Measurements from ENCODE around the gene PLPP4.
"Not testable (repeated sequence)": the region's sequence is repeated elsewhere in the genome, so short reads cannot be mapped to it uniquely, and the experiment has no call there.

The PLPP4 gene

GRCh38 chr10:120492346-120492745 is 35.3 kb downstream of the PLPP4 start:
- no peak for DNase-seq

DNA sequence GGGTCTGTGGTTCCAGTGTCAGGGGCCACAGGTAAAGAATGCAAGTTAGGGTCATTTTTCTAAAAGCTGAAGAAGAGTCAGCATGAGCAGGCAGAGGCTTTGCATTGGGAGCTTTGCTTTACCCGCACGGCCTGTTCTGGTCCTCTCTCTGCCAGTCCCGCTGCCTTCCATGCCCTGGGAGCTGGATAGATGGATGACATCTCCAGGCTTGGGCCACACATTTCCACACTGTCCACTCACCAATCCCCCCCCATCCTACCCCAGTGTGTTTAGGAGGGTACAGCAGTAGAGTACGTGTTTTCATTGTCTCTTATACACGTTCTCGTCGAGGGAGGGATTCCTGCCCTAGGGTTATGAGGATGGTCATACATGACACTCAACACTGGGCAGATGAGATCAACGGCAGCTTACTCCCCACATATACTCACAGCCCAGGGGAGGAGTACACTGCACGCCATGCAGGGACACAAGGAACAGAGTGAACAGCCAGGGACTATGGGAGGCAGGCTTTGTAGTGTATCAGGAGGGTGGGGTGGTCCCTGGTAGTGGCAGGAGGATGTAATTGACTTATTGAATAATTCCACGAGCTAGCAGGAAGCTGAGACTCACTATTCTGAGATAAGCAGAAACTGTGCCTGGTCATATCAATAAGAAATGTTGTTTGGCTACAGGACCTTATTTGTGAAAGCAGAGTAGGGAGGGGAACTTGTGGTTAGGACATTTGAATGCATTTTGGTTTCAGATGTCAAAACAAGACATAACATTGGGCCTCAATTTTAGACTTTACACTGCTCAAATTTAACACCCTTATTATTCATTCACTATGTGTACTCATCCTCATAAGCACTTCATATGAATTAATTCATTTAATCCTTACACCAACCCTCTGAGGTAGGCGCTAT is 36.6 kb downstream of the PLPP4 start:
- DNase-seq: no peak

- DNase-seq: no peak
Measured at GRCh38 chr10:120494313-120494710, 37.3 kb downstream of the PLPP4 start.

- DNase-seq: no peak
Measured at GRCh38 chr10:120495226-120496009, 38.4 kb downstream of the PLPP4 start.

- no peak for DNase-seq
Measured at GRCh38 chr10:120499883-120500282, 42.9 kb downstream of the PLPP4 start.

DNA sequence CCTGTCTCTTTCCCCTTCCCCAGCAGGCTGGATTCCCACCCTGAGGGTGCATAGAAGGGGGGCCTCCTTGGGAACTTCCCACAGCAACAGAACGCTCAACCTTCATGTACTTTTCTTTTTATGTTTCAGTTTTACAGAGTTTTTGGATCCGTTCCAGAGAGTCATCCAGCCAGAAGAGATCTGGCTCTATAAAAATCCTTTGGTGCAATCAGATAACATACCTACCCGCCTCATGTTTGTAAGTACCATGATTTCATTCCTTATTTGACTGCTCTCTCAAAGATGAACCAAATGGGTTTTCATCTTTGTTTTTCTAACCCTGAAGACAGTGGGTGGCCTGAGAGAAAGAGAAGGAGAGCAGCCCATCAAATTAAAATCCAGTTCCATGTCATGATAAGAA is 46.7 kb downstream of the PLPP4 start:
- DNase-seq: no peak

GRCh38 chr10:120504227-120504626 is 47.2 kb downstream of the PLPP4 start:
- not testable (repeated sequence) for DNase-seq

DNA sequence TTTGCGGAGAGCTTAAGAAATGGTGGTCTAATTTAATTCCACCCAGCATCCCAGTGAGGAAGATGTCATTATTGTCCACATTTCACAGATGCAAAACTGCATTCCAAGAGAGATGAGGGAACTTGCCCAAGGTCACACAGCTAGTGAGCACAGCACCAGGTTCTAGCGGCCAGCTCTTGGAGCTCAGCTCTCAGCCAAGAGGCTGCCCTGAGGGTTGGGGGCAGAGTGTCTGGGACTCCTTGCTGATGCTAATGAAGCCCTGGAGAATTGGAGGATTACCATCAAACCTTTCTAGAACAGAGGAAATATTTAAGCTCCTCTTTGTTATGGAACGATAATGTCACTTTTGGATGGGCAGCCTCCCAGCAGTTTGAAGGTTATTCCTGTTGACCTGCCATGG is 48.0 kb downstream of the PLPP4 start:
- no peak for DNase-seq

- DNase-seq: no peak
Measured at GRCh38 chr10:120505866-120506265, 48.8 kb downstream of the PLPP4 start.

GRCh38 chr10:120506674-120507073 is 49.6 kb downstream of the PLPP4 start:
- DNase-seq: no peak

DNA sequence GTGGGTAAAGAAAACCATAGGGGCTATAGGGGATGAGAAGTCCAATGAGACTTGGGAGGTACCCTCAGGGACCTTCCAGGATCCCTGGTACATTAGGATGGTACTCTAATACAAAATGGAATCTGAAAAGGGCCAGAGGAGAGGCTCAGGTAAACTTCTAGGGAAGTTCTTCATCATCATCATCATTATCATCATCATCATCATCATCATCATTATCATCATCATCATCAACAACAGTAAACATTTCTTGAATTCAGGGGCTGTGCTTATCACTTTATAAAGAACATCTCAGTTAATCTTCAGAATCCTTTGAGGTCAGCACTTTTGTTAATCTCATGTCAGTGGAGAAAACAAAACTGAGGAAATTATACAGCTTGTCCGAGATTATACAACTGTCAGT is 50.1 kb downstream of the PLPP4 start:
- no peak for DNase-seq

GRCh38 chr10:120507651-120508050 is 50.6 kb downstream of the PLPP4 start:
- DNase-seq: no peak

- no peak for DNase-seq
Measured at GRCh38 chr10:120508393-120508792, 51.4 kb downstream of the PLPP4 start.

GRCh38 chr10:120508966-120509365 is 51.9 kb downstream of the PLPP4 start:
- no peak for DNase-seq

DNA sequence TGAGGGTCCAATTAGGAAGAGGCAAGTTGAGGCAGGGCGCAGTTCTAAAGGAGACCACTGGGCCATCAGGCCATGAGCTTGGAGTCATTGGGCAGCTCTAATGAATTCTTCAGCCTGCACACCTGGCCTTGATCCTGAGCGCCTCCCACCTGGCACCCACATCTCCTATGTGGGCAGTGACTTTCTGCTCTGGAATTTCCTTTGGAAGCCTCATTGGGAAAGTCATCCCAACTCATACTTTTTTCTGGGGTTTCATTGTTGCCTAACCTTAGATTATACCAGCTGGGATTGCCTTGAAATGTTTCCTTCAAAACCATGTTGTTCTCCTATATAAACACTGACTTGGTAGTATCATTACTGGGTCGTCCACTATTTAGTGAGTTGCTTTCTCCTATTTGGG is 54.1 kb downstream of the PLPP4 start:
- no peak for DNase-seq

DNA sequence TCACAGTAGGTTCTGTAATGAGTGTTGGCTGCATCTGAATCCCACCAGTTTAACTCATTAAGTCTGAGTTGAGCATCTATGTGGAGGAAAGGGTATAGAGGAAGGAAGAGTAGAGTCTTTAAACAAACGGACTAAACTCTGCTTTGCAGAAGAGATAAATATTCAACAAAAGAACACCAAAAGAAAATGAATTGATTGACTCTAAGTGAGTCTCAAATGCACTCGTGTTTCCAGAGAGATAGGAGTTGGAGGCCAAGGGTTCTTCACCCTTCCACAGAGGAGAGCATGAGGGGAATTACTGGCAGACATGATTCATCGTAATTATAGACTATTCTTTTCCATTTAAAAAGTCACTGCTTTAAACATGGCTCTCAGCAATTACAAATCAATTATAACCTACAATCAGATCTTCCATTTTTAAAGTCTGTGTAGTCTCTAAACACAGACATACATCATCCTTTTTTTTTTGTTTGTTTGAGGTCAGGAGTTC is 56.3 kb downstream of the PLPP4 start:
- no peak for DNase-seq

DNA sequence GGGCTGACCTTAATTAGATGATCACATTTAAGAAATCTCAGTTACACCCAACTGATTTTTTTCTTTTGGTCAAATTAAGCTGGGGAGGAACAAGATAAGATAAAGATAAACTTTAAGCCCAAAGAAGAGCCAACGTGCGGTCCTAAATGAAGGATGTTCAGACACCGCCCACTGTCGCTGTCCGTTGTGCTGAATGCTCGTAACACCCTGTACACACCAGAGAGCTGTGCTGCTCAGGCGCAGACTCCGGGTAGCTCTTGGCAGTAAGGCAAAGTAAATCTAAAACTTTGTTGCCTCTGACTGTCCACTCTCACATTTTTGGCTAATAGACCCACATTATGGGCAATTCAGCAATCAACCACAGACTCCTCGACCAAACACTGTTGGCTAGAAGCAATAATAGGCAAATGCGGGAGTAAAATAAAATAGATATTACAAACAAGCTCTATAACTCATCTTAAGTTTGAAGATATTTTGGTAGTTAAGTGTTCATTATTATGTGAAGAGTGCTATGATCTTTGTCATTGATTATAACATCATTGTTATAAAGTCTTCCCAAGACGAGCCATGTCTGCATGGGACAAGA is 57.1 kb downstream of the PLPP4 start:
- DNase-seq: no peak

- DNase-seq: no peak
Measured at GRCh38 chr10:120514959-120515358, 57.9 kb downstream of the PLPP4 start.

DNA sequence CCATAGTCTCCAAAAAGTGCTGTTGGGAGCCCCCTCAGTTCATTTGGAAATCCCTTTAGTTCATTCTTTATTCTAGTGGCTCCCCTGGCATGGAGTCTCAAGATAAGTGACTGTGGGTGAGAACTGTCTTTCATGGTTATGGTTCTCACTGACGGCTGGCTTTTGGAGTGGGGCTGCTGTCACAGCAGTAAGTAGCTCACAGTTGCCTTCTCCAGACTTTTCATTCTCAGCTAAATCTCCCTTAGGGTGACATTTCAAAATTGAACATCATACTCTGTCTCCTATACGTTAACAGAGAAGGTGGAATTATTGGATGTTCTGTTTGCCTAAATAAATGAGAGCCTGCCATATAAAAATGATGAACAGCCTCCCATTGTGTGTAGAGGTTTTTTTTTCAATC is 58.7 kb downstream of the PLPP4 start:
- DNase-seq: no peak

DNA sequence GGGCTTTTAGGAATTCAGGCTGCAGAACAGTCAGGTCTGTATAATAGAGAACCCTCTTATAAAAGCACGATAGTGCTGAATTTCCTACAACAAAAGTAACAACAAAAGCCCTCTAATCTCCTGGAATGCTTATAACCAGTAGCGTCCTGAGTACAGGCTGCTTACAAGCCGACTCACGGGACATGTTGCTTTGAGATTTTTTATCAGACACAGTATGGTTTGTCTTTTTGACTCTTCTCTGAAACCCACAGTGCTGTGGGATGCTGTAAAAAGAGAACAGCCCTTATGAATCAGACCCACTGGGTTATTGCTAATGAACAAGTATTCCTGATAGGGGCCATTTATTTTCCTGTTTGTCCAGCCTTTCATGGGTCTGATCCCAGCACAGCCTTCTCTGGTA is 59.4 kb downstream of the PLPP4 start:
- DNase-seq: no peak

GRCh38 chr10:120517196-120517595 is 60.2 kb downstream of the PLPP4 start:
- DNase-seq: no peak

- no peak for DNase-seq
Measured at GRCh38 chr10:120517881-120518484, 61.0 kb downstream of the PLPP4 start.

DNA sequence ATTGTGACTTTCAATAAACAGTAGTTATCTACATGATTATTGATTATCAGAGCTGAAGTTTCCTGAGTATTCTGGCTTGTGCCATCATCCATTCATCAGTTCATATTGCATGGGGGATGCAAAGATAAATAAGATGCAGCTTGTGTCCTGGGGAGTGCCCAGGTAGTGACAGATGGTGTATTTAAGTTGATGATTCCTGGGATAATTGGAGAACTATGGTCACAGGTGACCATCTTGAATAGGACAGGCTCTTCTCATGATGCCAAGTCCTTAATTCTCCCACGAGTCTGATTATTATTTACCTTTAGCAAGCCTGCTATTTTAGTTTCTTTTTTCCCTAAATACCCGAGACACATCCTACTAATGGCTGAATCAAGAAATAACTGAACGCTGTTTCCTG is 64.9 kb downstream of the PLPP4 start:
- DNase-seq: no peak

Measured in NCI-H187 (cell line).